Ascending aorta (tissue), 2 donors: ENCODE measurements around the gene PLXNA2. TPM values are rescaled to one million over a fixed set of nuclear protein-coding genes. Genes with fewer than 3 reads are reported as not detected.

Experiments used
- DNase-seq, 2 donors: peaks; one replicate each; pipeline ENCODE4 v3.0.0-alpha.2; 2019; ENCODE audit warnings: low spot score in 2 of 2
- H3K27ac ChIP-seq, 2 donors: fragments of 200-600 bp; sonication (generic); one replicate each; pipeline ENCODE4 v1.5.1; 2016 to 2017; ENCODE audit warnings: mild to moderate bottlenecking in 1 of 2
- H3K27me3 ChIP-seq: fragments of 200-600 bp; sonication (generic); one replicate; pipeline ENCODE4 v1.5.1; 2017
- H3K36me3 ChIP-seq, 2 donors: fragments of 200-600 bp; sonication (generic); one replicate each; pipeline ENCODE4 v1.5.1; 2016
- H3K4me1 ChIP-seq, 2 donors: fragments of 200-600 bp; sonication (generic); one replicate each; pipeline ENCODE4 v1.5.1; 2016 to 2017; ENCODE audit warnings: mild to moderate bottlenecking in 1 of 2
- H3K4me3 ChIP-seq, 2 donors: fragments of 200-600 bp; sonication (generic); one replicate each; pipeline ENCODE4 v1.5.1; 2016 to 2017; ENCODE audit warnings: mild to moderate bottlenecking in 1 of 2
- H3K9me3 ChIP-seq, 2 donors: fragments of 200-600 bp; sonication (generic); one replicate each; pipeline ENCODE4 v1.5.1; 2016
- CTCF ChIP-seq, 3 experiments: fragments of 200-600 bp in 2 of 3; fragments of 450-650 bp in 1 of 3; sonication (generic) in 2 of 3; IDR thresholded peaks; one replicate each; pipeline ENCODE4 v1.5.1; 2016 to 2019; ENCODE audit warnings: antibody characterized with exemption in 3 of 3, mild to moderate bottlenecking in 1 of 3, moderate library complexity in 1 of 3
- intact Hi-C: fragments of 100-400 bp; cut with DNase I; formaldehyde crosslinking; loops from one replicate; pipeline ENCODE4 v1.15.1; 2023
- total RNA-seq: library from RNA; depleted of rRNA; stranded (reverse); fragments of >200 nt; gene quantifications from one replicate; pipeline ENCODE4 v1.1.0, GENCODE V29; 2016

The PLXNA2 gene
- total RNA-seq, 1 donor from 2014 or later = 33.0 TPM

DNA sequence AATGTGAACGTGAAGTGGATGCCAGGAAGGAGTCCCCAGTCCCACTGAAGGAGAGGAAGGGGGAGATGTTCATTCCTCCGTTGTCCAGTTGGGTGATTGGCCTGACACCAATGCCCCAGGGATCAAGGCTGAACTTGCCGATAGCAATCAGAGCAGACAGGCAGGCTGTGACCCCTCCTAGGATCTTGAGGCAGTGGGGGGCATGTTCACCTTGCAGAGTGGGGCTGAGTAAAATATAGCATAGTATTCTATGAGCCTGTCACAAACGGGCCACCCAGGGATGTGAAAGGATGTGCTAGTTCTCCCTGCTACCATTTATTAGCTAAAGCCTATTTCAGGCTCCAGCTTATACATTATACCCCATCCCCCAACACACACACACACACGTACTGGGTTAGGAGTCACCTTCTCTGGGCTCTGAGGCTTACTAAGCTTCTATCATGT lies 252.6 kb downstream of the PLXNA2 start:
- no peaks in the 10 kb centered on the region for H3K9me3 ChIP-seq
- no peak for DNase-seq
- no peaks in the 10 kb centered on the region for H3K4me1 ChIP-seq
- intact Hi-C loops = no loop called here
- H3K36me3 ChIP-seq = no peaks in the 10 kb centered on the region
- TF ChIP-seq CTCF (IDR thresholded peaks at IDR 0.05) = no peak
- H3K4me3 ChIP-seq = no peak overlapping the region
- H3K27ac ChIP-seq = no peak overlapping the region
- no peaks in the 10 kb centered on the region for H3K27me3 ChIP-seq

DNA sequence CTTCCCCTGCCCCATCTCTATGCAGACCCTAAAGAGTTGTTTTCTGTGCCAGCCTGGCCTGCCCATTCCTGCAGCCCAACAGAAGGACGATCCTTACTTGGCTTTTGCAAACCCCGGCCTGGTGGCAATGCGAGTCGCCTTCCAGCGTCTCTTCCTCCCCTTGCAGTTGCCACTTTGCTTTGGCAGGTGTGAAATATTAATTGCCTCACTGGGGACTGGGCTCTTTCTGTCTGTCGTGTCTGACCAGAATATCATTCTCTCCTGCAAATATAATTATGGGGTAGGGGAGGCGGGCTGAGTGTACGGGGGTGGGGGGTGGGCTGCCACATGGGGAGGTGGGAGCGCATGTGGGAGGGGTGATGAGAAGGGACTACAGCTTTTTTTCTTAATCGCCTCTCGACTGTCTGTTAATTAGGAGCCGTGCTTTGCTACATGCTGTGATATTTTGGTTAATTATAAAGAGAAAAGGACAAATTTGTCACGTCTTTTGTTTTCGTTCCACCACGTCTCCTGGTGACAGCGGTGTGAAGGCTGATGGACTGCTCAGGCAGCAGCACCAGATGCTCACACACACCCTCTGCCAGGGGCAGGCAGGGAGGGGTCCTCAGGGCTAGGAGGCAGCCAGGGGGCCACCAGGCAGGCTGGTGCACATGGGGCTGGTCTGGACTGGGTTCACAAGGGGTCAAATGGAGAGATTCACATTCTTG lies 253.2 kb downstream of the PLXNA2 start:
- DNase-seq = no peak
- Histone ChIP-seq H3K27me3 (no peaks in the 10 kb centered on the region), H3K27ac (no peak overlapping the region), H3K4me1 (no peaks in the 10 kb centered on the region), H3K4me3 (no peak overlapping the region), H3K36me3 (no peaks in the 10 kb centered on the region), H3K9me3 (no peaks in the 10 kb centered on the region)
- no peak for TF ChIP-seq CTCF (IDR thresholded peaks at IDR 0.05)
- intact Hi-C loops = no loop called here

DNA sequence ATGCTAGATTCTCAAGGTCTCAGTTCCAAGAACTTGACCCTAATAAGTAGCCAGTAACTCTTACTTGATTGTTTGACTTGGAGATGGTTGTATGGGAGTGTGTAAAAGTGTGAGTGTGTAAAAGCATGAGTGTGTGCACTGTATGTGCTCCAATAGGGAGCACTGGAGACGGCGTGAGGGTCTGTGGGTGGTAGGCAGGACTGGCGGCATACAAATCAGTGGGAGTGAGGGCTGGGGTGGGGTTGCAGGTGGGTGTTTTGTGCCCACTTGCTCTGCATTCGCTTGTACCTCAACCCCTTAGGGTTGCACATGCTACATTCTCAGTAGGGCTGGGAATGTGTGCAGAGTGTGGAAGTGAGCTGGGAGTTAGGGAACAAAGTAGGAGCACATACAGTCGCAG lies 253.7 kb downstream of the PLXNA2 start:
- intact Hi-C loops = no loop called here
- no peak overlapping the region for H3K4me3 ChIP-seq
- H3K9me3 ChIP-seq = no peaks in the 10 kb centered on the region
- no peak for TF ChIP-seq CTCF (IDR thresholded peaks at IDR 0.05)
- DNase-seq = no peak
- no peaks in the 10 kb centered on the region for H3K27me3 ChIP-seq
- H3K27ac ChIP-seq = no peak overlapping the region
- H3K4me1 ChIP-seq = no peaks in the 10 kb centered on the region
- no peaks in the 10 kb centered on the region for H3K36me3 ChIP-seq

DNA sequence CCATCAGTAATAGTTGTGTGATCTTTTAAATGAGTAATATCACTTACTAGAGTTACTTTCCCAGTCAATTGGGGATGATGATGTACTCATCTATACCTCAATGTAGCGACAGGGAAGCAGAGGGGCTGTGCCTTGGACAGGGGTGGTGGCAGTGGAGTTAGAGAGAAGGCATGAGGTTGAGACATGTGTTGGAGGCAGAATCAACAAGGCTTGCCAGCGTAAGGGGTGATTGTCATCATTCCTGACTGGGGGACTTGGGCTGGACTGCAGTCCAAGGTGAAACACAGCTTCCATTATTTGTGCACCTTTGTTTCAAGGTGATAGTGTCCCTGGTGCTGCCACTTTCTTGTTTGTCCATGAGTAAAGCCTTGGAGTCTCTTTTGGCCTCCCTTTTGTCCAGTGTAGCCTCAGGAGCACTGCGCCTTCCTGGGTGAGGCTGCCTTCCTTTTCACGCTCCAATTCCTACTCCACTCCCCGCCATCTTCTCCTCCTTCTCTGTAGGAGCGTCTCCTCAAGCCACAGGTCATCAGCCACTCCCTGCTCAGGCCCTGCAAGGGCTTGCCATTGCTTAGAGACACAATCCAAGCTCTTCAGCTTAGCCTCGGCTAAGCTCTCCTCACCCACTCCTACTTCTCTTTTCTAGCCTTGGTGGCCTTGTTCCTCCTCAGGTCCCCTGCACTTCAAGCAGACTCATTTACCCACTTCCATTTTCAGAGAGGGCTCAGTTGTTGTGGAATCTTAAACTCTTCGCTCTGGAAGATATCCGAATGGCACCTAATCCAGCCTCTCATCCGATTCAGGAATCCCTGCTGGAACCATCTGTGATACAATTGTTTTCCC lies 255.6 kb downstream of the PLXNA2 start:
- Histone ChIP-seq H3K27me3 (no peaks in the 10 kb centered on the region), H3K36me3 (no peaks in the 10 kb centered on the region), H3K9me3 (no peaks in the 10 kb centered on the region), H3K4me3 (no peak overlapping the region), H3K27ac (no peak overlapping the region), H3K4me1 (no peaks in the 10 kb centered on the region)
- DNase-seq = no peak
- no peak for TF ChIP-seq CTCF (IDR thresholded peaks at IDR 0.05)
- intact Hi-C loops = no loop called here

GRCh38 chr1:207987164-207987563 lies 257.0 kb downstream of the PLXNA2 start:
- Histone ChIP-seq H3K9me3 (no peaks in the 10 kb centered on the region), H3K4me1 (no peaks in the 10 kb centered on the region), H3K27me3 (no peaks in the 10 kb centered on the region), H3K27ac (no peak overlapping the region), H3K4me3 (no peak overlapping the region), H3K36me3 (no peaks in the 10 kb centered on the region)
- intact Hi-C loops = no loop called here
- TF ChIP-seq CTCF (IDR thresholded peaks at IDR 0.05) = no peak
- DNase-seq = no peak
